AG08396 (cell line): ENCODE data around the gene SLAIN1.

Source experiments
- DNase-seq: peaks from one replicate; pipeline ENCODE4 v3.0.0; 2012; ENCODE audit warnings: low spot score, mixed read lengths

Gene SLAIN1

DNA sequence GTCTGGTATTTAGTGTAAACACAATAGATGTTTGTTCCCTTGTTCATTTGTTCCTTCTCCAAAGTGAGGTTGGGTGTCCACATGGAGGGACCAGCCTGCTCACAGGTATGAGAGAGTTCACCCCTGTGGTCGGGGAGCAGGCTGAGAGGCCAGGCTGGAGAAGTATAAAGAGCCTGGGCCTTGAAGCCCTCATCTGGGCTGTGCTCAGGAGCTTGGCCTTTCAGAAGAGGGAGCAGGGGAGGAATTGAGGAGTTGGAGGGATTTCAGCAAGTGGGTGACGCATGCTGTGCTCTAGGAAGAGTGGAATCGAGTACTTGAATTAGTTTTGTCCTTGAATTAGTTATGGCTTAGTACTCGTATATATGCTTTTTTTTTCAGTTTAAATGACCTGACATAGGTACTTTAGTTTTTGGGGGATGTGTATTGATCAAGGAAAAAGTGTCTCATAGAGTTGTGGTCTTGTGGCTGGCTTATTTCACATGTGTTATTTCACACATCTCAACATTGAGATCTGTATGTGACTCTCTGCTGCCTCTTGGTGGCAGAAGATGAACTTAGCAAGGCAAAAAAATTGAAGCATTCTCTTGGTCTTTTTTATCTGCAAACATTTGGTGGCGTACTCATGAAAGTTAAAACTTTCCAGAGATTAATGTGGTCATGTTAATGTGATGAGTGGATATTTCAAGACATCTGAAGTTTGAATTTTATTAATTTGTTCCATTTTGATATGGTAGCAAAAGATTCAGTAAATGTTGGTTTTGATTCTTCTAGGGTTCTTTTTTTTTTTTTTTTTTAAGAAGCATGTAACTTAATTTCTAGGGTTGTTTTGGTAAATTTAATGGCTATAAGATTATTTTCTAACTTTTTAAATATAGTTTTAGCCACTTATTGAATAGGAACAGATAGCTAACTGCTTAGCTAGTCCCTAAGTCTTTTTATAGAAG lies 54.3 kb downstream of the SLAIN1 start:
- peak; percentile 30 for DNase-seq

DNA sequence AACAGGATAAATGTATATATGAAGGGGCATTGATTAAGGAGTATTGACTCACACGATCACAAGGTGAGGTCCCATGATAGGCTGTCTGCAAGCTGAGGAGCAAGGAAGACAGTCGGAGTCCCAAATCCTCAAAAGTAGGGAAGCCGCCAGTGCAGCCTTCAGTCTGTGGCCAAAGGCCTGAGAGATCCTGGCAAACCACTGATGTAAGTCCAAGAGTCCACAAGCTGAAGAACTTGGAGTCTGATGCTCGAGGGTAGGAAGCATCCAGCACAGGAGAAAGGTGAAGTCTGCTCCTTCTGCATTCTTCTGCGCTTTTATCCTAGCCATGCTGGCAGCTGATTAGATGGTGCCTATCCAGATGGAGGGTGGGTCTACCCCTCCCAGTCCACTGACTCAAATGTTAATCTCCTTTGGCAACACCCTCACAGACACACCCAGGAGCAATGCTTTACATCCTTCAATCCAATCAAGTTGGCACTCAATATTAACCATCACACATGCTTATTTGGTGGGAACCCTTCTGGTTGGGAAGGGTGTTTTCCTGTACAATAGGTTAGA lies 55.1 kb downstream of the SLAIN1 start:
- DNase-seq = no peak

DNA sequence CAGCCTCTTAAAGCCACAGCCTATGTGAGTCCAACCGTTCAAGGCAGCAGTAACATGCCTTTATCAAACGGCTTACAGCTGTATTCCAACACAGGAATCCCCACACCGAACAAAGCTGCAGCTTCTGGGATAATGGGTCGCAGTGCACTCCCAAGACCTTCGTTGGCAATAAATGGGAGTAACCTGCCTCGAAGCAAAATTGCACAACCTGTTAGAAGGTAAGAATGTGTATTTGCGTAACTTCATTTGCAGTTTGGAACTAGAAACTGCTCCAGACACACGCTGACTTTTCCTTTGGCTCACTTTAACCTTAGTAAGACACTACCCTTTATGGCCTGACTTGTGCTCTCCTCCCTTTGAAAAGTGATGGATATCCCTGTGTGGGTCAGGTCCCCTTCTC lies 63.4 kb downstream of the SLAIN1 start:
- DNase-seq = no peak

DNA sequence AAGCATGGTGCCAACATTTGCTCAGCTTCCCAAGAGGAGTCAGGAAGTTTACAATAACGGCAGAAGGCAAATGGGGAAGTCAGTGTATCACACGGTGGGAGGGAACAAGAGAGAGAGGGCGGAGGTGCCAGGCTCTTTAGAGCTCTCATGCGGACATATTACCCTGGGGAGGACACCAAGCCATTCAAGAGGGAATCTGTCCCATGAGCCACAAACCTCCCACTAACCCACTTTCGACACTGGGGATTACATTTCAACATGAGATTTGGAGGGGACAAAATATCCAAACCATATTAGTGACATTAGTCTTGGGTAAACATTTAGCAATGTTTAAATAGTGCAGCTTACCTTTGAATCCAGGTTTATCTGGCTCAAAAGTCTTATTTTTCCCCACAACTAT lies 69.9 kb downstream of the SLAIN1 start:
- DNase-seq = no peak

DNA sequence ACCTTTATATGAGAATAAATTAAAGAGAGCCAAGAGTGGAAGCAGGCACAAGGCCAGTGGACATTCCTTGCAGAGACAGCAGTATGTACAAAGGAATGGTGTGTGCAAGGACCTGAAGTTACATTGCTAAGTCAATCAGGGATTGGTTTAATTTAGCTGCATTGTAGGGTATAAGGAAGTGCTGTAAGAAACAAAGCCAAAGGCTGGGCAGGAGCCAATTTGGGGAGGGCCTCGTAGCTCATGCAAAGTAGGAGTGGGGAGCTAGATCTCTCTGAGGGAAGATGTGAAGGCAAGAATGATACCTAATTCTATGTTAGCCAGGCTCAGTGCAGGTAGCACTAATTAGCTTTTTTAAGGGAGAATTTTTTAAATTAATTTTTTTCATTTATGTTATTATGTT lies 76.7 kb downstream of the SLAIN1 start:
- DNase-seq = no peak

DNA sequence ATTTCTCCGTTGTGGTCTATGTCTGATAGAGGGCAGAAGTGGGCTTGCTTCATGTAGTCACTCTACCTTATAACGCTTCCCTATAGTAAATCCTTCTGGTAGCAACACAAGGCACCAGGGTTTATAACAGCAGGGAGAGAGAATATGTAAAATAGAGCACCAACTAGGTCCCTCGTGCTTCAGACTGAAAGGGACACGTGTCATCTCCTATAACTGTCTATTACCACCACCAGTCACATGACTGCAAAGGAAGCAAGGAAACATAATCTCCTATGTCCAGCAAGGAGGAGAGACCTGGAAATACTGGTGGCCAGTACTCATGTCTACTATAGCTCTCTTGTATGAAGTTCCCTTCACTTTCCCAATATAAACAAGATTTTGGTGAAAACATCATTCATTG lies 79.2 kb downstream of the SLAIN1 start:
- no peak for DNase-seq

DNA sequence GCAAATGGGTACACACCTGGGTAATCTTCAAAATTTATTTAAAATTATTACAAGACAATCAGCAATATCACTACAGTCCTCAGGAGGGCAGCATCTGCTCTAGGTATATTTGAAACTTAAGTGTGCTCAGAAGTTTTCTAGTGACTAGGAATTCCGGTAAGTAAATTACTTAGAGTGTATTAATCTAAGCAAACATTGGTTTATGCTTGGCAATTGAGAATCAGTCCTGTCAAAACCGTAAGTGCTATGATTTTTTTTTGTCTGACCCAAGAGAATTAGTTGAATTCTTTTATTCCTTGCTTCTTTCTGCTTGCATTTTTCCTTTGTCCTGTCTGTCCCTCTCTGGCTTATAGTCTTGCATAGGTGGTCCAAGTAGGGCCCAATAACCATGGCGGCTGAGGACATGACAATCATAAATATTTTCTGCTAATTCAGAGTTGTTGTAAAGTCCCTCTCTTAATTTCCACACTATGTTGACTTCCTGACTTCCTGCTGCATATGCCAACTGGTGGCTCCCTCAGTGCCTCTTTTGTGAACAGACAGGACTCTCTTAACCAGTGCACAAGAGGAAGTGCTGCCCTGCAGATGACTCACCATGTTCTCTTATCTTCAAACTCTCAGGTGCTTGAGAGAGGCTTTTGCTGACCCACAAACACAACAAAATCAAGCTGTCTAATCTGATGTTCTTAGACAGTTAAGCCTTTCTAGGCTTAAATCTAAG lies 82.2 kb downstream of the SLAIN1 start:
- DNase-seq = peak; percentile 17

DNA sequence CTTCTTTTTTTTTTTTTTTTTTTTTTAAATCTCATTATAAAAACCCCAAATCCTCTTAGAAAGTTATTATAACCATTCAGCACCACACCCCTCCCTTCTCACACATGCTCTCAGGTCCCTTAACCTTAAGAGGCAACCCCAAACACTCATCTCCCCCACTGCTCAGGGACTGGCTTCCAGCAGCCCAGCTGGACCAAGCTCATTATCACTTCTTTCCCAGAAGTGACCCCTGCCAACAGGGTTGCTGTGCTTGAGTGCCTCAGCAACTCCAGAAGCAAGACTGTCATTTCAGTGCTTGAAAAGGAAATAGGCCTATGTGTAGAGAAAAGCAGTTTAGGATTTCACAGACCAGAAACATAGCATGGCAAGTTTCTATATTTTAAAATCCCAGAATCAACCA lies 84.3 kb downstream of the SLAIN1 start:
- DNase-seq = no peak

DNA sequence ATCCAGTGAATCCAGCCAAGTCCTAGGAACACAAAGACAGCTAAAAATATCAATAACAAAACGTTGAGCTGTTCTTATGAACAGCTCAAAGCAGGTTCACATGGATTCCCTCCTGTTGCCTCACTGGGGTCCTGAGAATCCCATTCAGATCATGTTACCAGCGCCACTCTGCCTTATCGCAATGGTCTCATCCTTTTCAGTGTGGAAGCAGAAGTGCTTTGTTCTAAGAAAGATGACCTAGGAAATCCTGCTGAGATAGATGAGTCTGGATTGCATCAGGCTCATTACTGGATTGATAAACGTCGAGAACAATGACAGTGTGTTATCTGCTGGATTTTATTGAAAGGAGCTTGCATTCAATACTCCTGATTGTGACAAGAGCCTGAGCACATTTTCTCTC lies 87.0 kb downstream of the SLAIN1 start:
- no peak for DNase-seq

DNA sequence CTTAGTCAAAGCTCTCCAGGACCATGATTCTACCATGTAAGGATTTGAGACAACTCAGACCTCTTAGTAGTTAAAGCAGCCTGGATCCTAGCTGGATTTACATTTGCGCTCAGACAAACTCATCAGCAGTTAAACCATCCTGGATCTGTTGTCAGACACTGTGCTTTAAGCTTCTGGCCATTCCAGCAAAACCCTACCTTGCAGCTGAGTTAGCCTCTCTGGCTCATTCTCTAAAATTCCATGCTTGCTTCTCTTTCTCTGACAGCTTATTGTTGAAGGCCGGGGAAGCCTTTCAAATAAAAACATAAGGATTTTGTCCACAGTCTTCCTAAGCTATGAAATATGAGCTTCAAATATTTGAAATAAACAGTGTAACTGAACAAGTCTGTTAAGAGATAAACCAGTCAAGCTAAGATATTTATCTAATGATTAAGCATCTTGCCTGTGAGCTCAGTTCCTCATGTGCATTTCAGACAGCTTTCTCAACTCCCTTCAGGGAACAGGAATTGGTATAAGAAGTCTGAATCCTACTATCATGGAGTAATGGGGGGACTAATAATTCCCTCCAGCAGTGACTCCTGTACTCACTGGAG lies 89.3 kb downstream of the SLAIN1 start:
- DNase-seq = no peak

DNA sequence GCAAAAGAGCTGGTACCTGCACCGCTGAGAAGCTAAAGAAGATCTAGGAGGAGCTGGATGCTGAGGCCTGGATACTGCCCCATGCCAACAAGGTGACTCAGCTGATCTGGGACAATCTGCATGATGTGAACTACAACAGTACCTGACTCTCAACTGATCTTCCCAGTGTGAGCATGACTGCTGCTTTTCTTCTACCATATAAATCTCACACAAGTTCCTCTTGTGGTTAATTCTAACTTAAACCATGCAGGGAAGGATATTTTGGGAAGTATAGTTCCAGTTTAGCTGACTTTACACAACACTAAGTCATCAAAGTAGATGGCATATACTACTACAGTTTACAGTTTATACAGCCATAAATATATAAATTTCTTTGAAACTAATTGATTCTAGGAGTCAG lies 91.9 kb downstream of the SLAIN1 start:
- no peak for DNase-seq

DNA sequence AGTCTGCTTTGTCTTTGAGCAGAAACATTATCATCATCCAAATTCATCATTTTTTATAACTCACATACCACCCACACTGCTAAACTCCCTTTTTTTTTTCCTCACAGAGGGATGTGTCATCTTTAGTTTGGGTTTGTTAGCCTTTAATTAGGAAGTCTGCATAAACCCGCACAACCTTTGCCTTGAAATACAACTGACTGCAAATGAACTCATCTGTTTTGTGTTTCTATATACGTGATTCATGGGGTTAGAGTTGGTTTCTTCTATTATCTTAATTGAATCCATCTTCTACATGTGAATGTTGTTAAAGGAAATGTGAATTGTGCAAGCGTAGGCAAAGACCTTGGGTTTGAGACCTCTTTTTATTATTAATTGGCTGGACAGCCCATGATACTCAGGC lies 102.7 kb downstream of the SLAIN1 start:
- no peak for DNase-seq

DNA sequence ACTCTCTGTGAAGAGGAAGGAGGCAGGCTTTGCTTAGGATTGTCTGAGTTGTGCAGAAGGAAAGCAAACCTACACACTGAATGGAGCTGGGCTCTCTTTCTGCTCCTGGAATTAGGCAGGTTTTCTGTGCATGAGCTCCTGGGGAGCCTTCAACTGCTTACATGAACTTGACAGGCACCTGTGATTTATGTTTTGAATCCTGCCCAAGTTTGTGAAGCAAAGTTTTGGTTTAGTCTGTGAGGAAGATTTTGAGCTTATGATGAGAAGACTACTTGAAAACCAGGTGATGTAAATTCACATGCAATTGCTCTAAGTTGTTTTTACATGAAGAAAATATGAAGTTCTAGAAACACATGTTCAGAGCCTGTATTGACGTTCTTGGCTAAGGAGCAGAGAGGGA lies 109.0 kb downstream of the SLAIN1 start:
- DNase-seq = no peak

DNA sequence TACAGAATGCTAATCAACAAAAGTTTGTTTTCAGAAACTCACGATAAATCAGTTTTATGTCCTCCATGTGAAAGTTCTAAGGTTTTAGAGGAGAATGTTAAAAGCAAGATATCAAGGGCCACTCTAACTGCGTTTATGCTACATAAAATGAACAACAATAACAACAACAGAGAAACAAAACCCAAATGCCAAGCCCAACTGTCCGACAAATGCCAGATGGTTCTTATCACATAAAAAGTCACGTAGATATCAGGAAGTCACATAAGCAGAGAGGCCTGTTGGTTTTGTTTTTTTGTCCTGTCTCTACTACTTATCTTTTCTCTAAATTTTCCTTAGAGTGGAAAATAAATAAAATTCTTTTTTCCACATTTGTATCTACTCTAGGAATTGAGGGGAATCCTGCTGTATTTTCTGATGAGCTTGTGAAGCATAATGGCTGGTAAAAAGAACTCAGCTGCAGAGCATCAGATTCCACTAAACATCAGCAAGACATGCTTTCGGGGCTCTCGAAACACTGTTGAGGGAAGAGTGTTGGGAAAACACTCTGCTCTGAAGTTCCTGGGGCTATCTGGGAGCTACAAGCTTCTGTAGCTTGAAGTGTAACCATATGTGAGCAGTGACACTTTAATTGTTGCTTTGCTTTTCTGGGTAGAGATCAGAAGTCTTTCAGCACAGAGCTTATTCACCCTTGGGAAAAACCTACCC lies 110.1 kb downstream of the SLAIN1 start:
- DNase-seq = no peak

DNA sequence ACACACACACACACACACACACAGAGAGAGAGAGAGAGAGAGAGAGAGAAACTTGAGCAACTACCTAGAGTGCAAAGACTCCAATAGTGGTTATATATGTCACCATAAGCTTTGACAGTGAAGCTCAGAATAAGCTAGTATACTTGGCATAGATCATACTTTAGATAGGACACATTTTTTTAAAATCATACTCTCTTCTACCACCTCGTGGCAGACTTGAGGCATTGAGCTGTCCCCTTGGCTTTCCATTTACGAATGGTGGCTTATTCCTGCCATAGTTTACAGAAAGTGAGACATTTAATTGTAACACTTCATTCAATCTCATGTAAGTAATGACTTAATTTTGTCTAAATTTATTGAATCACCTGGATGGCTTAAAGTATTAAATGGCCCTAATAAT lies 112.9 kb downstream of the SLAIN1 start:
- peak; percentile 12 for DNase-seq

DNA sequence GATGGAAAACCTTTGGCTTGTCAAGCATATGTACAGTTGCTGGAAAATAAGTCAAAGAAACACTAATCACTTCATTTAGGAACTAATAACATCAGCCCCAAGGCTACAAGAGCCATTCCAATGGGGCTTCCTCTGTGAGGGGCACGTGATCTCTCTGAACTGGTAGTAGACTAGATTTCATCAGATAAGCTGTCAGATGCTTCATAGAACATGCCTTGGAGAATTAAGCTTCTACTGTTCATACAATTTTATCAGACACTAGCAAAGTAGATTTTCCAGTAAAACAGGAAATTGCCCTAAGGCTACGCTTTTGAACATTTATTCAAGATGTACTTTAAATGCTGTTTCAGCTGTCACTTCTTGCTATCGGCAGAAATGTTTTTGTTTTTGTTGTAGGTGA lies 113.4 kb downstream of the SLAIN1 start:
- DNase-seq = no peak

DNA sequence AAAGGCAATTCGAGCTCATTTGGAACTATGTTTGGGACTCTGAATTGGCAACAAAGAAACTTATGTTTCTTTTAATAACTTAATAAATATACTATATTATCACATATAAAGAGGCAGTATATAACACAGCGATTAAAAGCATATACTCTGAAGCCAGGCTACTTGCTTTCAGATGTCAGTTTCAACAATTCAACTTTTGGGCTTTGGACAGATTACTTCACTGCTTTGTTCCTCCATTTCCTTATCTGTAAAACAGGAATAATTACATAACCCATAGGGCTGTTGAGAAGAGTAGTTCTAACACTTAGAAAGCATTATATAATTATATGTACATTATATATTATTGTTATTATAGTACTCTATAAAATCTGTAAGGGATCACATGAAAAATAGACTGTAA lies 113.9 kb downstream of the SLAIN1 start:
- DNase-seq = no peak

DNA sequence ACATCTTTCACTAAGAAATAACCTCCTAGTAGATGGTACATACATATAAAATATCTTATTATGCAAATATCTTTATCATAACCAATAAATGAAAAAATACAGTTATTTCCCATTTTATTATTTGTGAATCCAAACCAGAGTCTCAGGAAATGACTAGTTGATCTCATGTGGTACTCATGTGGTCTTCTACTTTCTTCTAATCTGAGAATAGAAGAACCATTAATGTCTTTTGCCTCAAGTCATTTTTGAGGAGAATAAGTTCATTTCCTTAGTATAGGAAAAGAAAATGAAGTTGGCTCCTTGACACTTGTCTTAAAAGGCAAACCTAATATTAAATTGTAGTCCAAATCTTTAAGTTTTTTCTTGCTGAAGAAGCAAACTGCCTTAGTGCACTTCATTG lies 114.5 kb downstream of the SLAIN1 start:
- DNase-seq = no peak
